OCI-LY1 (cell line): ENCODE results near the gene CHAT.

Source experiments
- EZH2 ChIP-seq: fragments of 200-600 bp; sonication (generic), shearing (Covaris generic); IDR thresholded peaks from 2 replicates; pipeline ENCODE4 v1.8.0; 2017; ENCODE audit warnings: borderline replicate concordance, mixed run types, mild to moderate bottlenecking, antibody characterized with exemption, low read length, moderate library complexity, mixed read lengths
- TF ChIP-seq, protein P1 (sequence below): fragments of 200-600 bp; sonication (generic), shearing (Covaris generic); IDR thresholded peaks from 2 replicates; pipeline ENCODE4 v1.5.1; 2017; ENCODE audit warnings: mild to moderate bottlenecking, antibody characterized with exemption, low read length, moderate library complexity, mixed read lengths

DNA sequence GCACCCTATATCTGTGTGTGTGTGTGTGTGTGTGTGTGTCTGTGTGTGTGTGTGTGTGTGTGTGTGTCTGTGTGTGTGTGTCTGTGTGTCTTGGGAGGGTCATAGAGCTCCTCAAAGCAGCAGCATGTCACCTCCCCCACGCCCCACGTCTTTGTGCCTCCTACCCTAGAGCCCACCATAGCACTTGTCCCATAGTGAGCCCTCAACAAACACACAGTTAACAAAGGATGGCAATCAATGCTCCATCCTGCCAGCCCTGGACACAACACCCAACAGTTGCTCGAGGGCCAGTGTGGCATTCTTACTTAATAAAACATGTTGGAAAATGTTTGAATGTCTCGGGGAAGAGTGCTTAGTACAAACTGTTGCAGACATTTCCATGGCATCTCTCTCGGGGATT, 96.1 kb downstream of the CHAT start:
- TF ChIP-seq, protein P1, sequence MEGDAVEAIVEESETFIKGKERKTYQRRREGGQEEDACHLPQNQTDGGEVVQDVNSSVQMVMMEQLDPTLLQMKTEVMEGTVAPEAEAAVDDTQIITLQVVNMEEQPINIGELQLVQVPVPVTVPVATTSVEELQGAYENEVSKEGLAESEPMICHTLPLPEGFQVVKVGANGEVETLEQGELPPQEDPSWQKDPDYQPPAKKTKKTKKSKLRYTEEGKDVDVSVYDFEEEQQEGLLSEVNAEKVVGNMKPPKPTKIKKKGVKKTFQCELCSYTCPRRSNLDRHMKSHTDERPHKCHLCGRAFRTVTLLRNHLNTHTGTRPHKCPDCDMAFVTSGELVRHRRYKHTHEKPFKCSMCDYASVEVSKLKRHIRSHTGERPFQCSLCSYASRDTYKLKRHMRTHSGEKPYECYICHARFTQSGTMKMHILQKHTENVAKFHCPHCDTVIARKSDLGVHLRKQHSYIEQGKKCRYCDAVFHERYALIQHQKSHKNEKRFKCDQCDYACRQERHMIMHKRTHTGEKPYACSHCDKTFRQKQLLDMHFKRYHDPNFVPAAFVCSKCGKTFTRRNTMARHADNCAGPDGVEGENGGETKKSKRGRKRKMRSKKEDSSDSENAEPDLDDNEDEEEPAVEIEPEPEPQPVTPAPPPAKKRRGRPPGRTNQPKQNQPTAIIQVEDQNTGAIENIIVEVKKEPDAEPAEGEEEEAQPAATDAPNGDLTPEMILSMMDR: no peak
- no peak for TF ChIP-seq EZH2
